ENCODE data around the gene PCSK4. TPM values are rescaled to one million over a fixed set of nuclear protein-coding genes. Genes with fewer than 3 reads are reported as not detected.

Gene PCSK4
- total RNA-seq, 4 donors from 2014 or later: 2.6 to 11.9 (median 7.5) TPM

GRCh38 chr19:1467215-1467489 lies 23.0 kb downstream of the PCSK4 start:
- intact Hi-C loops (cut with DNase I; ENCODE audit: low total_unique reads): no loop called here
- DNase-seq: no peak
- no peaks in the 10 kb centered on the region for H3K9me3 ChIP-seq
- in situ Hi-C loops (cut with MboI; ENCODE audit: low pct_ligation_motif_present in 1 of 4, low pct_unique_long_range_greater_than_20kb in 1 of 4, low sequenced_read_pairs in 3 of 4): no loop called here
- 0% methylated on average over 7 of the region's 36 CpGs; no CpG with 5 or more reads in 1 of the 2 donors for WGBS, 2 donors (ENCODE audit: low coverage in 1 of 2)
- H3K4me3 ChIP-seq: peak overlapping the region in 1 of 4 donors; percentile 5
- peaks cover 33 to 63% (median 53%) of the 10 kb centered on the region in 4 donors for H3K4me1 ChIP-seq
- no peaks in the 10 kb centered on the region for H3K36me3 ChIP-seq
- TF ChIP-seq POLR2AphosphoS5 (IDR thresholded peaks at IDR 0.05): no peak
- TF ChIP-seq POLR2A (IDR thresholded peaks at IDR 0.05): no peak
- TF ChIP-seq CTCF (IDR thresholded peaks at IDR 0.05): no peak
- no peak for TF ChIP-seq EP300 (IDR thresholded peaks at IDR 0.05; ENCODE audit: low read depth)
- no peak overlapping the region for H3K27ac ChIP-seq
- H3K27me3 ChIP-seq: peaks cover 77% of the 10 kb centered on the region

GRCh38 chr19:1466461-1467214 lies 23.5 kb downstream of the PCSK4 start:
- no peaks in the 10 kb centered on the region for H3K9me3 ChIP-seq
- no peak overlapping the region for H3K27ac ChIP-seq
- in situ Hi-C loops (cut with MboI; ENCODE audit: low pct_ligation_motif_present in 1 of 4, low pct_unique_long_range_greater_than_20kb in 1 of 4, low sequenced_read_pairs in 3 of 4): no loop called here
- 56% methylated on average over 48 of the region's 70 CpGs; no CpG with 5 or more reads in 1 of the 2 donors for WGBS, 2 donors (ENCODE audit: low coverage in 1 of 2)
- intact Hi-C loops (cut with DNase I; ENCODE audit: low total_unique reads): no loop called here
- peaks cover 72% of the 10 kb centered on the region for H3K27me3 ChIP-seq
- H3K36me3 ChIP-seq: no peaks in the 10 kb centered on the region
- no peak overlapping the region for H3K4me3 ChIP-seq
- no peak for TF ChIP-seq POLR2A (IDR thresholded peaks at IDR 0.05)
- TF ChIP-seq CTCF (IDR thresholded peaks at IDR 0.05): no peak
- TF ChIP-seq EP300 (IDR thresholded peaks at IDR 0.05; ENCODE audit: low read depth): no peak
- no peak for TF ChIP-seq POLR2AphosphoS5 (IDR thresholded peaks at IDR 0.05)
- peaks cover 33 to 58% (median 50%) of the 10 kb centered on the region in 4 donors for H3K4me1 ChIP-seq
- DNase-seq: no peak

- Histone ChIP-seq H3K4me3 (peak overlapping the region in 1 of 4 donors; percentile 11), H3K27me3 (peaks cover 66% of the 10 kb centered on the region), H3K27ac (no peak overlapping the region), H3K9me3 (no peaks in the 10 kb centered on the region), H3K36me3 (no peaks in the 10 kb centered on the region), H3K4me1 (peaks cover 28 to 52% (median 45%) of the 10 kb centered on the region in 4 donors)
- in situ Hi-C loops (cut with MboI; ENCODE audit: low pct_ligation_motif_present in 1 of 4, low pct_unique_long_range_greater_than_20kb in 1 of 4, low sequenced_read_pairs in 3 of 4): no loop called here
- intact Hi-C loops (cut with DNase I; ENCODE audit: low total_unique reads): no loop called here
- 55% methylated on average over 32 of the region's 41 CpGs; no CpG with 5 or more reads in 1 of the 2 donors for WGBS, 2 donors (ENCODE audit: low coverage in 1 of 2)
- no peak for DNase-seq
- TF ChIP-seq POLR2AphosphoS5 (IDR thresholded peaks at IDR 0.05) (no peak), CTCF (IDR thresholded peaks at IDR 0.05) (peak in 1 of 5 experiments; percentile 4)
Measured at GRCh38 chr19:1466018-1466460, 24.1 kb downstream of the PCSK4 start.

- Histone ChIP-seq H3K27me3 (peaks cover 59% of the 10 kb centered on the region), H3K36me3 (no peaks in the 10 kb centered on the region), H3K27ac (no peak overlapping the region), H3K9me3 (no peaks in the 10 kb centered on the region), H3K4me3 (peak overlapping the region in 1 of 4 donors; percentile 11), H3K4me1 (peaks cover 23 to 46% (median 38%) of the 10 kb centered on the region in 4 donors)
- WGBS, 2 donors (ENCODE audit: low coverage in 1 of 2): 55% methylated on average over 43 of the region's 83 CpGs; no CpG with 5 or more reads in 1 of the 2 donors
- in situ Hi-C loops (cut with MboI; ENCODE audit: low pct_ligation_motif_present in 1 of 4, low pct_unique_long_range_greater_than_20kb in 1 of 4, low sequenced_read_pairs in 3 of 4) (no loop called here), intact Hi-C loops (cut with DNase I; ENCODE audit: low total_unique reads) (no loop called here)
- TF ChIP-seq CTCF (IDR thresholded peaks at IDR 0.05) (peak; percentile 38 to 77 (median 54)), EP300 (IDR thresholded peaks at IDR 0.05; ENCODE audit: low read depth) (no peak)
- DNase-seq: peak; percentile 45
Measured at GRCh38 chr19:1465191-1466016, 24.7 kb downstream of the PCSK4 start.

All from transverse colon (tissue), 4 donors.